ENCODE data around the gene WFDC1. TPM values are rescaled to one million over a fixed set of nuclear protein-coding genes. Genes with fewer than 3 reads are reported as not detected.
A peak's percentile ranks its signal among the peaks of the same experiment; 100 is the strongest.

Gene WFDC1
- total RNA-seq, 1 donor from 2014 or later: not detected

GRCh38 chr16:84355149-84355548 is 60.5 kb downstream of the WFDC1 start:
- Mint-ChIP-seq H3K27ac (no peak overlapping the region), H3K4me1 (peaks cover 32% of the 10 kb centered on the region), H3K9me3 (no peaks in the 10 kb centered on the region), H3K4me3 (no peak overlapping the region), H3K27me3 (ENCODE audit: insufficient read depth, low read depth) (peaks cover 4% of the 10 kb centered on the region), H3K36me3 (no peaks in the 10 kb centered on the region)
- Histone ChIP-seq H4K20me1 (ENCODE audit: low read depth) (no peaks in the 10 kb centered on the region), H3K4me3 (no peak overlapping the region), H2AFZ (replicated peaks) (no peak overlapping the region), H3K36me3 (no peaks in the 10 kb centered on the region), H3K27me3 (no peaks in the 10 kb centered on the region), H3K4me2 (no peak overlapping the region), H3K27ac (no peak overlapping the region), H3K4me1 (peaks cover 27% of the 10 kb centered on the region), H3K9me3 (ENCODE audit: low read depth) (no peaks in the 10 kb centered on the region), H3K9ac (no peak overlapping the region), H3K79me2 (ENCODE audit: low read depth) (no peaks in the 10 kb centered on the region), H3F3A (ENCODE audit: low read depth) (no peaks in the 10 kb centered on the region)
- TF ChIP-seq CTCF (IDR thresholded peaks at IDR 0.05) (no peak), EZH2phosphoT487 (IDR thresholded peaks at IDR 0.05) (no peak), EZH2 (IDR thresholded peaks at IDR 0.05) (no peak)
- no peak for DNase-seq (ENCODE audit: low spot score)

DNA sequence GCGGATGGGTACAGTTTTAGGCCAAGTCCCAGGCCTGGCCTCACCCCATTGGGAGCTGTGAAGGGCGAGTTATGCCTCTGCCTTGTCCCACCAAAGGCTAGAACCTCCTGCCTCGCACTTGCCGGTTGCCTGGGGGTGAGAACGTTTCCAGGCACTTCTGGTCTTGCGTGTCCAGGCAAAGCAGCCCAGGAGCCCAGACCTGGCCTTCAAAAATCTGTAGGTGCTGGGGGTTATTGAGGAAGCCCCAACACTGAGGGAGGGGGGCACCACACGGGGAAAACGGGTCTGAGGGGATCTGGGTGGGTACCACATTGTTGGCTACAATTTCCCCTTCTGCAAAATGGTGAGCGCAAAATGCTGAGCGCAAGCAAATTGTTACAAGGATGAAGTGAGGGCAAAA is 61.5 kb downstream of the WFDC1 start:
- no peak for DNase-seq (ENCODE audit: low spot score)
- Histone ChIP-seq H2AFZ (replicated peaks) (no peak overlapping the region), H3K27ac (no peak overlapping the region), H3K9me3 (ENCODE audit: low read depth) (no peaks in the 10 kb centered on the region), H3K79me2 (ENCODE audit: low read depth) (no peaks in the 10 kb centered on the region), H3K4me1 (peaks cover 22% of the 10 kb centered on the region), H3K36me3 (no peaks in the 10 kb centered on the region), H4K20me1 (ENCODE audit: low read depth) (no peaks in the 10 kb centered on the region), H3K4me3 (no peak overlapping the region), H3K9ac (no peak overlapping the region), H3F3A (ENCODE audit: low read depth) (peaks cover 5% of the 10 kb centered on the region), H3K27me3 (no peaks in the 10 kb centered on the region), H3K4me2 (no peak overlapping the region)
- TF ChIP-seq EZH2 (IDR thresholded peaks at IDR 0.05) (no peak), EZH2phosphoT487 (IDR thresholded peaks at IDR 0.05) (no peak), CTCF (IDR thresholded peaks at IDR 0.05) (no peak)
- no peaks in the 10 kb centered on the region for H3K9me3 Mint-ChIP-seq
- H3K36me3 Mint-ChIP-seq: no peaks in the 10 kb centered on the region
- H3K4me1 Mint-ChIP-seq: peaks cover 42% of the 10 kb centered on the region
- peaks cover 7% of the 10 kb centered on the region for H3K27me3 Mint-ChIP-seq (ENCODE audit: insufficient read depth, low read depth)
- H3K27ac Mint-ChIP-seq: peak overlapping the region; percentile 47
- no peak overlapping the region for H3K4me3 Mint-ChIP-seq

DNA sequence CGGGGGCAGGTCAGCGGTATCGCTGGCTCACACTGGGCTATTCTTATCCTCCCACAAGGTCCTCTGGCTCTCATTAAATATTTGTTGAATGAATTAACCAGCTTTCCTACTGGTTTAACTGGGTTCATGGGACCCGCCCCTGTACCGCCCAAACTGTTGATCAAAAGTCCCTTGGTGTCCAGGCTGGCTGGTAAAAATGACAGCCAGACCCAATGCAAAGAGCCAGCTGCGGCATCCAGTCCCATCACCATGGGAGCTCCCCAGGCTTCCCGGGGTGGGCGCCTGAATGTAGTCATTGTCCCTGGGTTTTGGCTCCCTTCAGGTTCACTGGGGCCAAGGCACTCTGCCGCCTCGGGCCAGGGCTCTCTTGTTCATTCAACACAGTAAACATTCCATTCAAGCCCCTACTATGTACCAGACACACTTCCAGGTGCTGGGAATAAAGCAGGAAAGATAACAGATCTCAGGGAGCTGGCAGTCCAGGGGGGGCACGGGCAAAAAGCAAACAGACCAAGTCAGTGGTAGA is 62.0 kb downstream of the WFDC1 start:
- Histone ChIP-seq H2AFZ (replicated peaks) (no peak overlapping the region), H3K36me3 (no peaks in the 10 kb centered on the region), H3K4me2 (peak overlapping the region; percentile 36), H4K20me1 (ENCODE audit: low read depth) (no peaks in the 10 kb centered on the region), H3K27me3 (no peaks in the 10 kb centered on the region), H3K27ac (no peak overlapping the region), H3K9ac (no peak overlapping the region), H3K4me3 (no peak overlapping the region), H3F3A (ENCODE audit: low read depth) (peaks cover 6% of the 10 kb centered on the region), H3K4me1 (peaks cover 23% of the 10 kb centered on the region), H3K9me3 (ENCODE audit: low read depth) (no peaks in the 10 kb centered on the region), H3K79me2 (ENCODE audit: low read depth) (no peaks in the 10 kb centered on the region)
- Mint-ChIP-seq H3K36me3 (no peaks in the 10 kb centered on the region), H3K27ac (peak overlapping the region; percentile 47), H3K9me3 (no peaks in the 10 kb centered on the region), H3K4me1 (peaks cover 45% of the 10 kb centered on the region), H3K4me3 (no peak overlapping the region), H3K27me3 (ENCODE audit: insufficient read depth, low read depth) (peaks cover 7% of the 10 kb centered on the region)
- peak; percentile 58 for DNase-seq (ENCODE audit: low spot score)
- TF ChIP-seq EZH2phosphoT487 (IDR thresholded peaks at IDR 0.05): no peak
- no peak for TF ChIP-seq CTCF (IDR thresholded peaks at IDR 0.05)
- TF ChIP-seq EZH2 (IDR thresholded peaks at IDR 0.05): no peak

All from neural progenitor cell (in vitro differentiated cells).